Upper lobe of right lung (tissue), 1 donor: ENCODE results near the gene BACE1. TPM values are rescaled to one million over a fixed set of nuclear protein-coding genes. Genes with fewer than 3 reads are reported as not detected.
"Not testable (repeated sequence)": the region's sequence is repeated elsewhere in the genome, so short reads cannot be mapped to it uniquely, and the experiment has no call there.

Experiments
- ATAC-seq: fragments of 200-7000 bp; cut with Tn5 transposase; one replicate; pipeline ENCODE4 v1.9.1; 2020; ENCODE audit warnings: mild to moderate bottlenecking, moderate library complexity
- DNase-seq: peaks from one replicate; pipeline ENCODE4 v3.0.0-alpha.2; 2020
- H3K27ac ChIP-seq: fragments of 200-600 bp; one replicate; pipeline ENCODE4 v1.8.0; 2022
- H3K27me3 ChIP-seq: fragments of 200-600 bp; one replicate; pipeline ENCODE4 v1.8.0; 2022; ENCODE audit warnings: mild to moderate bottlenecking
- H3K36me3 ChIP-seq: fragments of 200-600 bp; one replicate; pipeline ENCODE4 v1.8.0; 2022
- H3K4me1 ChIP-seq: fragments of 200-600 bp; one replicate; pipeline ENCODE4 v1.8.0; 2022
- H3K4me3 ChIP-seq: fragments of 200-600 bp; one replicate; pipeline ENCODE4 v1.8.0; 2022; ENCODE audit warnings: mild to moderate bottlenecking
- H3K9me3 ChIP-seq: fragments of 200-600 bp; one replicate; pipeline ENCODE4 v1.8.0; 2022
- CTCF ChIP-seq: fragments of 200-600 bp; IDR thresholded peaks from one replicate; pipeline ENCODE4 v1.8.0; 2022; ENCODE audit warnings: antibody characterized with exemption
- intact Hi-C: fragments of 100-400 bp; cut with DNase I; formaldehyde crosslinking; loops from one replicate; pipeline ENCODE4 v1.11.0; 2022
- total RNA-seq: library from RNA; stranded (reverse); fragmentation: NEBNext Ultra II Directional; extraction: Animal tissue kit (Norgen Biotek cat#: 25700); gene quantifications from one replicate; pipeline ENCODE4 v1.2.1, GENCODE V29; 2021
- donor health status: DM: no; HTN: yes; CAD: no; lungs with severe emphysema.

The BACE1 gene
- total RNA-seq, 1 donor from 2014 or later: 28.9 TPM

DNA sequence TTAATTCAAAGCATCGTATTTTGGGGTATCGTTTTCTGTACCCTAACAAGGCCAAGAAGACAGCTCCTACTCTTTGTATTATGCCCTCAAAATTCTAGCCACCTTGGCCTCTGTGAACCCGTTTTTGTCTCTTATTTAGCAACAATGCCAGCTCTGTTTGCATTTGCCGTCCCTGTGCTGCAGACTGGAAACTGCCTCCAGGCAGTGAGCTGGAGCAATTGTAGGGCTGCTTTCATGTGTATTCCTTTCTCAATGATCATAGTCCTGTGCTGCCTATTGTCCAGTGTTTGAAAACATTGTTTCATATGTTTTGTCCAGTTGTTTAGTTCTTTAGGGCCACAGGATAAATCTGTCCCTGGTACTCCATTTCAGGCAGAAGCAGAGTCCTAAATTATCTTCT, 44.8 kb downstream of the BACE1 start:
- no peak for DNase-seq
- H3K36me3 ChIP-seq: peaks cover 10% of the 10 kb centered on the region
- no peaks in the 10 kb centered on the region for H3K9me3 ChIP-seq
- no peaks in the 10 kb centered on the region for H3K27me3 ChIP-seq
- no peak for TF ChIP-seq CTCF
- H3K27ac ChIP-seq: no peak overlapping the region
- H3K4me3 ChIP-seq: no peak overlapping the region
- intact Hi-C loops: no loop called here
- no peaks in the 10 kb centered on the region for H3K4me1 ChIP-seq
- ATAC-seq: no peak

DNA sequence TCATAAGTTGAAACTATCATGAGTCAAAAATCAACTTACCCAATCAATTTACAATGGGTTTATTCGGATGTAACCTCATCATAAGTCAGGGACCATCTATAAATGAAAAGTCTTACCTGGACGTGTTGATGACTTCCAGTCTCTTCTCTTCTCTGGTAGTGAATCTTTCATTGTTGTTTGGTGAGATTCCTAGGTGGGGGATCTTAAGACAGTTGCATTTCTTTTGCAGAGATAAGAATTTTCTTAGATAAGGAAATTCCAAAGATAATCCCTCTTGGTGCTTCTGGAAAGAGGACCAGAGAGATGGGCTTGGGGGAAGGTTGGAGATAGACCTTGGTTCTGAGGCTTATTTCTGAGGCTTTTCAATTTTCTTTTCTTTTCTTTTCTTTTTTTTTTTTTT, 46.2 kb downstream of the BACE1 start:
- intact Hi-C loops: no loop called here
- H3K27me3 ChIP-seq: no peaks in the 10 kb centered on the region
- TF ChIP-seq CTCF: no peak

DNA sequence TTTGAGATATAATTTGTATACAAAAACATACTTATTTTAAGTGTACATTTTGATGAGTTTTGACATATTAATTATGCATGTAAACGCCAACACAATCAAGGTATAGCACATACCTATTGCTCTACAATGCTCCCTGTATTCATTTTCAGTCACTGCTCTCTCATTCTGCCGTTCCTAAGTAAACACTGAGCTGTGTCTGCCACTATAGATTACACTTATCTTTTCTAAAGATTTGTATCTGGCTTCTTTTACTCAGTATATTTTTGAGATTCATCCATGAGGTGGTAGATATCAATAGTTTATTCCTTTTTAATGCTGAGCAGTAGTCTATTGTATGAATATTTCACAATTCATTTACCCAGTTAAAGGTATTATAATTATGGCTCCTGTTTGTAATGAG, 50.3 kb downstream of the BACE1 start:
- H3K27me3 ChIP-seq: no peaks in the 10 kb centered on the region
- H3K4me3 ChIP-seq: no peak overlapping the region
- H3K27ac ChIP-seq: no peak overlapping the region
- no peak for TF ChIP-seq CTCF
- intact Hi-C loops: no loop called here
- DNase-seq (no peak), ATAC-seq (no peak)
- H3K4me1 ChIP-seq: no peaks in the 10 kb centered on the region
- no peaks in the 10 kb centered on the region for H3K9me3 ChIP-seq
- H3K36me3 ChIP-seq: peaks cover 19% of the 10 kb centered on the region

More for the DNA sequence above, 46.2 kb downstream of the BACE1 start:
- Histone ChIP-seq H3K9me3 (no peaks in the 10 kb centered on the region), H3K36me3 (peaks cover 9% of the 10 kb centered on the region), H3K27ac (no peak overlapping the region), H3K4me1 (no peaks in the 10 kb centered on the region), H3K4me3 (no peak overlapping the region)
- ATAC-seq (no peak), DNase-seq (no peak)

DNA sequence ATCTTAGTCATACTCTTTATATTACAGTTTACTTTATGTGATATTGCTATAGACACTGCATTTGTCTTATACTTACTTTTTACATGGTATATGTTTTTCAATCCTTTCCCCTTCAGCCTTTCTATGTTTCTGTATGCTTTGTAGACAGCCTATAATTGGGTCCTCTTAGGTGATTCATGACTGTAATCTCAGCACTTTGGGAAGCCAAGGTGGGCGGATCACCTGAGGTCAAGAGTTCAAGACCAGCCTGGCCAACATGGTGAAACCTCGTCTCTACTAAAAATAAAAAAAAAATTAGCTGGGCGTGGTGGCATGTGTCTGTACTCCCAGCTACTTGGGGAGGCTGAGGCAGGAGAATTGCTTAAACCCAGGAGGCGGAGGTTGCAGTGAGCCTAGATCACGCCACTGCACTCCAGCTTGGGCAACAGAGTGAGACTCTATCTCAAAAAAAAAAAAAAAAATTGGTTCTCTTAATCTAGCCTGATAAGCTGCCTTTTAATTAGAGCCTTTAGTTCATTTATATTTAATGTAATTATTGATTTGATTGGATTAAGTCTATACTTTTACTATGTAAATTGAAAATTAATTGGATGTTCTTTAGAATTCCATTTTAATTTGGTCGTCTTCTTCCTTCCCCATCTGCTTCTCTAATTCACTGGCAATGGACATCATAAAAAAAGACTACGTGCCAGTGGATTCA, 51.3 kb downstream of the BACE1 start:
- H3K27me3 ChIP-seq, DNase-seq, H3K27ac ChIP-seq, intact Hi-C loops, H3K4me1 ChIP-seq, H3K4me3 ChIP-seq, H3K9me3 ChIP-seq, ATAC-seq: not testable (repeated sequence)
- H3K36me3 ChIP-seq: peaks cover 20% of the 10 kb centered on the region

GRCh38 chr11:117259417-117259816, 56.6 kb downstream of the BACE1 start:
- H3K36me3 ChIP-seq: peaks cover 35% of the 10 kb centered on the region
- H3K4me3 ChIP-seq: no peak overlapping the region
- TF ChIP-seq CTCF: no peak
- no peaks in the 10 kb centered on the region for H3K27me3 ChIP-seq
- no peak for DNase-seq
- H3K4me1 ChIP-seq: no peaks in the 10 kb centered on the region
- H3K9me3 ChIP-seq: no peaks in the 10 kb centered on the region
- no peak overlapping the region for H3K27ac ChIP-seq
- intact Hi-C loops: no loop called here
- no peak for ATAC-seq

DNA sequence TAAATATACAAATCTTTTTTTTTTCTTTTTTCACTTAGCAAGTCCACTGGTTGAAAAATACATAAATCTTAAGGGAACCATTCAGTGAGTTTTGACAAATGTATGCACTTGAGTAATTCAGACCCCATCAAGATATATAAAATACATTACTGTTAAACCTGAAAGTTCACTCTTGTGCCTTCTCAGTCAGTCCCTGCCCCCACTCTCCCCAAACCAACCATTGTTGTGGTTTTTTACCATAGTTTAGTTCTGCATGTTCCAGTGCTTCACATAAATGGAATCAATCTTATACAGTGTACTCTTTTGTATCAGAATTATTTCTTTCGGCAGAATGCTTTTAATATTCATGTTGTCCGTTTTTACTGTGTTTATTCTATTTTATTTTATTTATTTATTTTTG, 57.5 kb downstream of the BACE1 start:
- intact Hi-C loops: no loop called here
- DNase-seq: no peak
- Histone ChIP-seq H3K9me3 (no peaks in the 10 kb centered on the region), H3K4me3 (no peak overlapping the region), H3K4me1 (no peaks in the 10 kb centered on the region), H3K27ac (no peak overlapping the region), H3K27me3 (no peaks in the 10 kb centered on the region), H3K36me3 (peaks cover 43% of the 10 kb centered on the region)
- no peak for TF ChIP-seq CTCF
- ATAC-seq: no peak
